HTERT RPE-1 (cell line): Measurements from ENCODE around the gene GNAZ.

Source experiments
- in situ Hi-C: fragments of 300-500 bp; cut with MboI; formaldehyde crosslinking; loops from 4 replicates; pipeline ENCODE4 v1.14.3; 2020; ENCODE audit warnings: low sequenced_read_pairs

The GNAZ gene

DNA sequence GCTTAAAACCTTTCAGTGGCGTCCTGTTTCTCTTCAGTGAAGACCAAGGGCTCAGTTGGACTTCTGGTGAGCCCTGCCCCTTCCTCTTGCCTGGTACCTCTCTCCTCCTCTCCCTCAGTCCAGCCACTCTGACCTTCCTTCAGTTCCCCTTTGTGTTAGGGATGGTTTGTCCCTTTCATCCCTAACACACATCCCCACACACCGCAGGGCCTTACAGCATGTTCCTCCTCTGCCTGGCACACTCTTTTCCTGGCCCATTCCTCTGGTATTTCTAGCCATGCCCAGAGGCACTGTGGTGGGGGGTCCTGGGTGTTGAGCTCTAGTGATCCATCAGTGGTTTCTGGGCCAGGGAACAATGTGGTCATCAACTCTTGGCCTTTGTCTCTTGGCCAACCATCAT, 21.4 kb downstream of the GNAZ start:
- in situ Hi-C loops, result no loop called here

DNA sequence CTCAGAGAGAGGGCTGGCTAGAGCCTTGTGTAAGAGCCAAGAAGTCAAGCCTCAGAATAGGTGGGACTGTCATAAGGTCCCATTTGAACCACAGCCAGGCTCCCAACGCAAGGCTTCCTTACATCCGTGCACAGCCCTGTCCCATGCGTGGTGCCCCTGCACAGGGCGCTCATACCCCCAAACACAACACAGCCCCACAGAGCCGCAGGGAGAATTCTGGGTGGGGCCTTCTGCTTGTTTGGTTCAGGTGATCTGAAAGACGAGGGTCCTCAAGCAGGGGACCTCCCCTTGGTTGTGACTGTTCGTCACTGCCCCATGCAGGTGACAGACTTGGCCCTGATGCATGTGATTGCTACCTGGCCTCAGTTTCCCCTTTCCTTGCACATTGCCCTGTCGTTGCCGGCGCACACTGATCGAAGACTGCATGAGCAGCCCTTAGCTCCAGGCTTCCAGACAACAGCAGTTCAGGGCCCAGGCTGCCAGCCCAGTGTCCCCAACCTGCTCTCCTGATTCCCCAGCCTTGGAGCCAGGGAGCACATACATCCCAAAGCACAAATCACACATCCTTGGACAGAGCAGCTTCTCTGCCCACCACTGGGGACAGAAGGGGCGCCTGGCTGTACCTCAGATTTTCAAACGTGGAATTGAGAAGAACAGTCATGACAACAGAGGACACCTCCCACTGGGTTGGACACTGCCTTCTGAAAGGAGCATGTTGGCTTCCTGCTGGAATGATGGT, 22.1 kb downstream of the GNAZ start:
- in situ Hi-C loops, result no loop called here

DNA sequence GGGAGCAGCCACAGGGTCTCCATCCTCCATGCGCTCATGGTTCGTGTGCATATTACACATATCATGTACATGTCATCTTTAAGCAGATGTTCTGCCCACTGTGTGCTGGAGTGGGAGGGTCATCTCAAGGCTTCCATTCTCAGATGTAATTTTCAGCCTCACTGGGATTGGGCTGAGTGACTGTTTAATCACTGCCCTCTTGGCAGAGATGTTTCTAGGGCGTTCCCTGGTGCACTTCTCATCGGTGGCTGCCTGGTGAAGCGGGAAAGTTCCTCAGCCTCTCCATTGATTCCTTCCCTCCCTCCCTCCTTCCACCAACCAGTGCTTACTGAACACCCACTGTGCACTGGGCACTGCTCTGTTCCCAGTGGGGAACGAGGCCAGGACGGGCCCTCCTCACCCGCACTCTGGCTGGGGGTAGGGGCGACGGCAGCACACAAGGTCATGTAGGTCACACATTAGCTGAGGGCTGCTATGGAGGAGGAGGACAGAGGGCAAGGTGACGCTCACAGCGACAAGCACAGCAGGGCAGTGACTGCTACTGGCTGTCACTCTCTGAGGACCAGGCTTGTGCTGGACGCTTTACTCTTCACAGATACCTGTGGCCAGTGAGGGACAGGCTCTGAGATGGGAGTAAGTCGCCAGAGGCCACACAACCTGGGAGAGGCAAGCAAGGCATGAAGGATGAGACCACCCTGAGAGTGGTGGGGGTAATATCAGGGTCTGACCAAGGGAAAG, 22.9 kb downstream of the GNAZ start:
- in situ Hi-C loops, result no loop called here

DNA sequence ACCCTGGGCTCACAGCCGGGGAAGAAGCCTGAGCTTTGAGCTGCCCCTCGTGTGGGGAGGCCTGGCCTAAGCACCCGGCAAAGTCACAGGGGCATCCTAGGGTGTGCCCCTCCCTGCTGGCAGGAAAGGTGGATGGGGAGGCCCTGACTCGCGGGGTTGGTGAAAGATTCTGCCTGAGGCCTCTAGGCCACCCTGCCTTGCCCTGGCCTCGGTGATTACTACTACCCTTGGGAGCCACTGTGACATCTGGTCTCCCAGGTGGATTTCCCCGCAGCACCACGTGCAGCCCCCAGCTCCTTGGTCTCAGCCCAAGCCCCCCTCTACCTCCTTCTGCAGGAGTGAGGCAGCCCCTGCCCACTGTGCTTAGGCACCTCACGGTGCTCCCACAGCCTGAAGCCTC, 23.9 kb downstream of the GNAZ start:
- in situ Hi-C loops, result no loop called here

DNA sequence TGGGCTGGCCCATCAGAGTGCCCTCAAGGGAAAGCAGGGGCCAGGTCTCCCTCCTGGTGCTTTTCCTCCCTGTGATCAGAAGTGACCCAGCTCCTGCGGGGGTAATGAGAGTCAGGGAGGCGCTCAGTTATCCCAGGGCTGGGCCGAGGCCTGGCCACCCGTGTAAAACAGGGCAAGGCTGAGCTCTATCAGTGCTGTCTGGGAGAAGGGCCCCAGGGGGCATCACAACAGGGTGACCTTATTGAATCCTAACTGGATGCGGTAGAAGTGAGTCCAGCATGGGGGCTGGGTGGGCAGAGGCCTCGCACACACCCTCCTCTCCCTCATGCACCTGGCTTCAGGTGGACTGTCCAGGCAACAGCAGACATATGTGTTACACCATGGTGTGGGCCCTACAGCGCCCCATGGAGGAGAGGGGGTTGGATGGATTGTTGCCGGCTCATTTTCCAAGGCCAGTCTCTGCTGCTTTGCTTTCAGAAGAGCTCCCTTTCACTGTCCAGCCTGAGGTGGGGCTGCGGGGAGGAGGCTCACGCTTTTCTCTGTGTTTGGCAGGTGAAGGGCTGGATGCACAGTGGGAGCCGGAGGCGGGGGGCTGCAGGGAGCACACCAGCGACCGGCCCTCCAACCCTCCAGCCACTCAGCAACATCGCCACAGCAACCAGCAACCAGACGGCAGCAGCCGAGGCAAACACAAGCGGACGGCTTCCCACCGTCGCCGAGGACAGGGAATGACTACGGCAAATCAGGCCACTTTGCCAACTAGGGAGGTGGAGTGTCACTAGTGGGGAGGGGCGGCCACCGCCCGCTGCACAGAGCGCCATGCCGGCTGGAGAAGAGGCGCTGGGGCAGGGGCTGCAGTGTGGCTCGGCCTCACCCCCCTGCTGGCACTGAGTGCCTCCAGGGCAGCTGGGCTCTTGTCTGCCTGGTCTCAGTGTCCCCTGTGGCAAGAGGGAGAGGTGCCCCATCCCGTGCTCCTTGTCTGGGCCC, 24.7 kb downstream of the GNAZ start:
- in situ Hi-C loops, result no loop called here

DNA sequence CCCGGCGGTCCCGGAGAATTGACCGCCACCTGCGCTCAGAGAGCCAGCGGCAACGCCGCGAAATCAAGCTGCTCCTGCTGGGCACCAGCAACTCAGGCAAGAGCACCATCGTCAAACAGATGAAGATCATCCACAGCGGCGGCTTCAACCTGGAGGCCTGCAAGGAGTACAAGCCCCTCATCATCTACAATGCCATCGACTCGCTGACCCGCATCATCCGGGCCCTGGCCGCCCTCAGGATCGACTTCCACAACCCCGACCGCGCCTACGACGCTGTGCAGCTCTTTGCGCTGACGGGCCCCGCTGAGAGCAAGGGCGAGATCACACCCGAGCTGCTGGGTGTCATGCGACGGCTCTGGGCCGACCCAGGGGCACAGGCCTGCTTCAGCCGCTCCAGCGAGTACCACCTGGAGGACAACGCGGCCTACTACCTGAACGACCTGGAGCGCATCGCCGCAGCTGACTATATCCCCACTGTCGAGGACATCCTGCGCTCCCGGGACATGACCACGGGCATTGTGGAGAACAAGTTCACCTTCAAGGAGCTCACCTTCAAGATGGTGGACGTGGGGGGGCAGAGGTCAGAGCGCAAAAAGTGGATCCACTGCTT, 25.5 kb downstream of the GNAZ start:
- in situ Hi-C loops, result no loop called here

DNA sequence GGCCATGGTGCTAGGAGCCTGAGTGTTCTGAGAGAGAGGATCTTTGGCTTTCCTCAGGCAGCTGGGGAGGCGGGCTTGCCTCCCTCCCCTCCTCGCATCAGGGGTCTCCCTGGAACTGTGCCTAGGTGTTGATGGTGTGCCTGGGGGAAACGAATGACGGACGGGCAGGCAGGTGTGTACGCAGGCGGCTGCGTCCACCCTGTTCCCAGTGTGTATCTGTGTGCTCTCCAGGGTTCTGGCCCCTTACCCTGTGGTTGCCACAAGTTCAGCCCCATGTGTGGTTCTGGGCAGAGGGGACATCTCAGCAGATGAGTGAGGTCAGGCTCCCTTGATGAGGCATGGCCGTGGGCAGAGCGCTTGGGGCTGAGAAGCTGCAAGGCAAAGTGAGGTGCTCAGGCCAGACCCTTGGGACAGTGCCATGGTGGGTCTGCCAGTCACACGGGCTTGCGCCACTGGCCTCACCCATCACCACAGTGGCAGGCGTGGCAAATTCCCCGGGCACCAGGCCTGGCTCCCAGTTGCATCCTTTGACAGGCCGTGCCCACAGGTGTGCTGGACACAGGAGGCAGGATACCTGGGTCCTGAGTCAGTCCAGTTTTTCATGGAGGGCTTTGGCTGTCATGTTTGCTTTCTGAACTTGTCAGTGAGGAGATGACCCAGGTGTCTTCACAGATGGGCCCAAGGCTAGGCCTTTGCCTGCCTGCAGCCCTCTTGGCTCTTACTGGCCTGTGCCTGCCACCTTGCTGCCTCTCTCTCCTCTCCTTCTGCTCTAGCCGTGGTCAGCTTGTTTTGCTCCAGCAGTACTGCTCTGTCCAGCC, 27.3 kb downstream of the GNAZ start:
- in situ Hi-C loops, result no loop called here

DNA sequence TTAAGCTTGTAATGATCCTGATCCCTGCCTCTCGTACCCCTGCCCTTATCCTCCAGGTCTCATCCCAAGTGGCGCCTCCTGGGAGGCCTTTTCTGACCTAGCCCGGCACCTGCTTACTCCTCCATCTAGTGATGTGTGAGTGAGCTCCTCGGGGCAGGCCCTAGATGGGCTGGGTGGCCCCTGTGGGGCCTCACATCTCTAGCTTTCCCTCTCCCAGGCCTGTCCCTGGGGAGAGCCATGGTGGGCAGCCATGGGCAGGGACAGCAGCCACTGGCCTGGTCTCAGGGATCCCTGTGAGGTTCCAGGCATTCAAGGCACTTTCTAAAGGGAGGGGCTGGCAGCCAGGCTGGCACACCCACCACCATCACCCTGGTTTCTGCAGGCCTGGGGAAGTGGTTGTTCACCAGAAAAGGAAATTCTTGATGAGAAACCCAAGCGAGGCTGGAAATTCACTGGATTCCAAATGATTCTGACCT, 27.9 kb downstream of the GNAZ start:
- in situ Hi-C loops, result no loop called here

DNA sequence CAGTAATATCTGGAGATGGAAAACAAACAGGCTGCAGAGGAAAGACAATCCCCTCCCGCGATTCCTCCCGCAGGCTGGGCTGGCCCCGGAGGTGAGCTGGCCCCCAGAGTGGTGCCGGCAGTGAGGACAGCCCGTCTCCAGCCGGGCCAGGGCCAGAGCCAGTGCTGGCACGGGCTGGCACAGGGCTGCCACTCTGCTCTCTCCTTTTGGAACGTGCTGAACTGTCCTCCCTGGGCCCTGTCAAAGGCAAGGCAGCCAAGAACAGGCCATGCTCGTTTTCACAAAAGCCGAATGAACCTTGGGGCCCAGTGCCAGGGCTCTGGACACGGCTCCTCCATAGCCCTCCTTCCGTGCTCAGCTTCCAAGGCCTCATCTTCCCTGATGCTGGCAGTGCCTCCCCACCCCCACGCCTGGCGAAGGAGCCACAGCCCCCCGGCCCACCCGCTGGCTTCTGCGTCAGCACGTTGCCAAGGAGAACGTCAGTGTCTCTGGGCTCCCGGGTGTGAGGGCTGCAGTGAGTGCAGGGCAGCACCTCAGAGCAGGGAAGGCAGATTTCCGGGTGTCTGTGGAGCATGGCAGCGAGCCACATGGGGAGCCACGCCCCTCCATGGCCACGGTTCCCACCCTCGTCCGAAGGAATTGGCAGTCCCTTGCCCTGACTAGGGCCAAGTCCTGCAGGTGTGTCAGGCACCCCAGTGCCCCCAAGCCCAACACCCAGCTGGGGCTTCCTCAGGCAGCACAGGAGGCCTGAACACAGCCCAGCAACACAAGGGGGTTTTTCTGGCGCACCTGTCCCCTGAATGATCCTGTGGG, 28.6 kb downstream of the GNAZ start:
- in situ Hi-C loops, result no loop called here

DNA sequence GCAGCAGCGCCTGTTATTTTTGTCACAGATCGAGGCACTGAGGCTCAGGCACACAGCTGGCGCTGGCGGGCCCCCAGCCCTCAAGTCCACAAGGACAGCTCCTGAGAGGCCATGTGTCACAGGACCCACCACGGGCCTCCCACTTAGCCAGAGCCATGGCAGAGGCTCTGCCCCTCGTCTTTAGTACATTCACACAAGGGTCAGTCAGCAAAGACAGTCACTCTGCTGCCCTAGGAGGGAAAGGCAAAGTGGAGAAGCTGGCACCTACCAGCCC, 29.1 kb downstream of the GNAZ start:
- in situ Hi-C loops, result no loop called here

DNA sequence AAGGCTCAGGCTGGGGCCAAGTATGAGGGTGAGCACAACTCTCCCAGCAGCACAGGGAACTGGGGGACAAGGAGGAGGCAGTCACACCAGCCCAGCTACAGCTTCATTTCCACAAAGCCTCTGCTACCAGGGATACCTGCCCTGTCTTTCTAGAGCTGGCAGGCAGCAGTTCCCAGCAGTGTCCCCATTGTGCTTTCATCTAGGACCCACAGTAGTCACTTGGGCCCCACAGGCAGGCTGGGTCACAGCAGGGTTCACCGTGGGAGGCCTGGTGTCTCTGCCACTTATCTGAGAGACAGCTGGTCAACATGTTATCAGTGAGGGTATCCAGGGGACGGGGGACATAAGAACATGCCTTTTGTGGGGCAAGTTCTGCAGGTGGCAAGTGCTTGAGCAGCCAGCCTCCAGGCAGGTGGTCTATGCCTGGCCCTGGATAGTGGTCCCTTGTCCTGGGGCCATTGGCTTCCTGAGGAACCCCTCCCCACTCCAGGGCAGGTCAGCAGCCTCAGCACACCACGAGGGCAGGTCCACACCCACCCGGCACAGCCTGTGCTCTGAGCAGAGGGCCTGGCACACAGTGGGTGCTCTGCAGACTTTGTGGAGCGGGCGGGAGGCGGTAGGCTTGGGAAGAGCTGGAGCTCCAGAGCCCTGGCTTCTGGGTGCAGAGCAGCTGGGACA, 29.9 kb downstream of the GNAZ start:
- in situ Hi-C loops, result no loop called here

DNA sequence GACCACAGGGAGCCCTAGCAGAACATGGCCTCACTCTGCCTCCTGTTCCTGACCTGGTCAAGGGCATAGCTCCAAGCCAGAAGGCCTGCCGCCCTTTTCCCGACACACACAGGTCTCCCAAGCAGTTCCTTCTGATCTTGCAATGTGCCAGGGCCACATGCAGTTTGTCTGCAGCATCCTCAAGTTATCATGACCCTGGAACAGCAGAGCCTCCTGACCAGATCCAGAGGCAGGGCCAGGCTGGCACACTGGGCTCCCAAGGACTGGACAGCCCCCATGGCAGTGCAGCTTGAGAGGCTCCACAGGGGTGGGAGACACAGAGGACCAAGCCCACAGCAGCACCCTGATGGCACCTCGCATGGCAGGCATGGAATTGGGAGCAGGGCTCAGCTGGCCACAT, 31.2 kb downstream of the GNAZ start:
- in situ Hi-C loops, result no loop called here

DNA sequence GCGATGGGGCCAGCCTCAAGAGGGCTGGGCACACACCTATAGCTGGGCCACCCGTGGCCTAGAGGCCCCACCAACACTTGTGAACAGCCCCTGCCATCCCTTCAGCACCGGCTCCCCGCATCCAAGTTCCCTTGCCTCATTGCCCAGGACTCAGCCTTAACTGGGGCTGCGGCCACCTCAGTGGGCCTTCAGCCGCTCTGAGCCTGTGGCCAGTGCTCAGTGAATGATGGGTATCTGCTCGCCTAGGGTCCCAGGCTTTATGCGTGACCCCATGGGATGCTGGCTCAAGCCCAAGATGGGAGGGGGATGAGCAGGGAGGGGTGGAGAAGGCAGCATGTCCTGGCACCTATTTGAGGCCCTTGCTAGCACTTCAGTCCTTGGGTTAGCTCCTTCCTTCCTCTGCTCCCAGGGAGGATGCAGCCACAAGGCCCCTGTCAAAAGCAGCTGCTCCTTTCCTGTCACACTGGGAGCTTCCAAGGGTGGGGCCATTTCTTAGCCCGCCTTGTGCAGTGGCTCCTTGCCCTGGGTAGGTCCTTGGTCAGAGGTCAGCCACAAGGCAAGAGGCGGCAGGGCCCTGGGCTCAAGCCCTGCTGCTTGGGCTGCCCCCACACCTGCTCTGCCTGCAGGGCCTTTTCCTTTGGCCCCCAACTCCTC, 31.8 kb downstream of the GNAZ start:
- in situ Hi-C loops, result no loop called here

DNA sequence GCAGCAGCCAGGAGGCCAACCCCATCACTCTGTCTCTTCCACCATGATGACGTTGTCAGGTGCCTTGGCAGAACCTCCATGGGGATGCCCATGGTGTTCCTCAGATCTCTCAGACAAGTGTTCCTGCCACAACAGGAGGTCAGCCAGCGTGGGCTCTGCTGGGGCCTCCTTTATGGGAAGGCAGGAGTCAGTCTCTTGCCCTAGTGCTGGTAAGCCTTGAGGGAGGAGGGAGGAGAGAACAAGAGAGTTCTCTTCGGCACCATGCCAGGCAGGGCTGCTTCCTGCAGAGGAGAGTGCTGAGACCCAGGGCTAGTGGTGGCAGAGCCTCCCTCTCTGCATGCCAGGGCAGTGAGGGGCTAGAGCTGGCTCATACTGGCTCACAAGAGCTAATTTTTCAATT, 32.5 kb downstream of the GNAZ start:
- in situ Hi-C loops, result no loop called here

DNA sequence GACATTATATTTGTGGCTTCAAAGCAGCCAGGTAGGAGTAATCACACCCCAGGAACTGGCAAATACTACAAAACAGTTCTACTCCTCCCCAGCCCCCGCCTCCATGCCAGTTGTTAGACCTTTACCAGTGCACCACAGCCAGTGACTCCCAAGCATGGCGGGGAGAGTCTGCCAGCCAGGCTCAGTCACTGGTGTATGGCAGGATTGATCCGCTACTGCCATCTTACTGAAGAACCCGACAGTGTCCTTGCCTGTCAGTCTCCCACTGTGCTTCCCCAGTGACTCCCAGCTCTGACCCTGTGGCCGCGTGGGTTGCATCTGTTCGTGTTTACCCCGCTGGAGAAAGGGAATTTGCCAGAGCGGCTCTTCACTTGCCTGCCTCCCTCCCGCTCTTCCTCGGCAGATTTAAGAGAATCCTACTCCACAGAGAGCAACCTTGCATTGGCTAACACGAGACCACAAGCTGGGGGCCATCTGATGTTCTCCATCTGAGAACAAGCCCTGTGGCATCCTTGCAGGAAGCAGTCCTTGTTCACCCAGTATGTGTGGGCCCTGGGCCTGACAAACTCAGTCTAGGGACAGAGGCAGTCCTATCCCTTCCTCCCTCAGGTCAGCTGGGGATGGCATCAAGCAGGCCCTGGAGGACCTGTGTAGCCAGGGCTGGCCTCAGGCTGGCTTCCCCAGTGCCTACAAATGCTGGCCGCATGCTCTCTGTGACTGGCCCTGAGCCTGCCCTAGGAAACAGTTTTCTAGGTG, 33.1 kb downstream of the GNAZ start:
- in situ Hi-C loops, result no loop called here

DNA sequence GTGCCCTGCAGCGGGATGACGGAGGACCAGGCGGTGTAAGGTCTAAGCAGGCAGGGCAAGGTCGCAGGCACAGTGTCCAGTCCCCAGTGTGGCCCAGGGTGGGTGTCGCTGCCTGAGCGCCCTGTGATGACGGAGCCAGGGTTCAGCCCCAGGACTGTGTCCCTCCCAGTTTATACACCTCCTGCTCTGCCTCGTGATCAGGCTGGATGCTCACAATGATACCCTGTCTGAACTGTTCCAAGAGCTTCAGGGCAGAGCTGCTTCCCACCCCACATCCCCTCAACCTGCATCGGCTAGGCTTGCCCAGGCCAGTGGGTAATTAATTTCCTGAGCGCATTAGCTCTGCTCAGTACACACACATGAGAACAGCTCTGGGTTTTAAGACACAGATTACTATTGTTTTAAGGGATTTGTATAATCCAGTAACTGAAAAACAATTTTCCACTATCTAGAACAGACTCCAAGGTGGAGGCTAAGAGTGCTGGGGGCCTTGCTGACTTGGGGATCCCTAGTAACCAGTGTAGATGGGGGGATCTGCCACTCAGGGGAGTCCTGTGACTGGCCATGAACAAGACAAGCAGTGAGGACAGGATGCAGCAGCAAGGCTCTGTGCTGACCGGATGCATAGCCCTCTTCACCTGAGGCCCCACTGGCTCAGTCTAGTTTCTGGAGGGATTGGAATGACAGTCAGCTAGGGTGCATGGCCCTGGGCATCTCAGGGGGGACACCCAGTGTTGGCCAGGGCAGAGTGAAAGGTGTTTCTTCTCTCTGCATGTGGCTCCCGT, 34.1 kb downstream of the GNAZ start:
- in situ Hi-C loops, result no loop called here

DNA sequence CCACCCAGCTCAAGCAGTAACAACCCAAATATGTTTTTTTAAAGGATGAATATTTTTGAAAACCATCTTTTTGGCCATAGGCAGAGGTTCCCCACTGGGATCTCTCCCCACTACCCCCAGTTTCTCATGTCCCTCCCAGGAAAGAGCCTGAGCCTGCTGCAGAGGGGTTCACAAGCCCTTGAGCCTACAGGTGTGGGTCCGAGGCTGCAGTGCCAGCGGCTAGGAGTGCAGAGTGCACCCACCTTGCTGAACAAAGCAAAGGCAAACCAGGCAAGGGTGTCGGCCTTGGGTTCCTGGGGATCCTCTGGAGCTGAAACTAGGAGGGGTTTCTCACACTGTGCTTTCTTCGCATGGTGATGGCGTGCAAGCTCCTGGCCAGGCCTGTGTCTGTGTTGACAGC, 35.0 kb downstream of the GNAZ start:
- in situ Hi-C loops, result no loop called here
